ENCODE data around the gene KCNQ1OT1. TPM values are rescaled to one million over a fixed set of nuclear protein-coding genes. Genes with fewer than 3 reads are reported as not detected.

The KCNQ1OT1 gene
- total RNA-seq, 1 experiment from 2014 or later: 0.18 TPM

GRCh38 chr11:2559527-2560311, 140.1 kb downstream of the KCNQ1OT1 start:
- no peak for DNase-seq (ENCODE audit: low read depth)

GRCh38 chr11:2558861-2559526, 140.8 kb downstream of the KCNQ1OT1 start:
- no peak for DNase-seq (ENCODE audit: low read depth)

GRCh38 chr11:2558397-2558796, 141.4 kb downstream of the KCNQ1OT1 start:
- DNase-seq (ENCODE audit: low read depth): no peak

Small RNAs within 50 kb of the gene (small RNA-seq; reads per million reads assigned to genes)
- gene RF01947 (not detected), gene RF01948 (not detected), gene RF01950 (not detected)

Other genes with a start within 250 kb of the KCNQ1OT1 start
- gene CDKN1C, start 185.8 kb upstream of the KCNQ1OT1 start, total RNA-seq (2014; rRNA removed; shearing (Covaris generic)): 2.1 and 4.4 TPM in 2 replicates
- gene PHLDA2, start 229.4 kb upstream of the KCNQ1OT1 start, total RNA-seq (2014; rRNA removed; shearing (Covaris generic)): 71.3 and 193 TPM in 2 replicates